Spleen (tissue), 7 donors: Measurements from ENCODE around the gene LPP.

Experiments used
- POLR2A ChIP-seq, 3 donors: fragments of 450-650 bp; IDR thresholded peaks; one replicate each; pipeline ENCODE4 v1.5.1; 2017; ENCODE audit warnings: antibody characterized with exemption in 3 of 3, mild to moderate bottlenecking in 1 of 3
- TF ChIP-seq, protein P1 (sequence below), 11 experiments: fragments of 200-600 bp in 7 of 11; fragments of 450-650 bp in 4 of 11; sonication (generic) in 4 of 11; IDR thresholded peaks in 8 of 11; conservative IDR thresholded peaks in 3 of 11; 1 replicate in 7 of 11; 2 replicates in 4 of 11; pipeline versions ENCODE4 v1.4.0 to v1.8.0; 2016 to 2021; ENCODE audit warnings: antibody characterized with exemption in 11 of 11, inconsistent platforms in 4 of 11, mild to moderate bottlenecking in 1 of 11
- donor health status: DM: no; HTN: no; CAD: no; lungs with moderate emphysema.
- donor health status: DM: no; HTN: no; CAD: no.
- donor health status: DM: no; HTN: no; CAD: no.

DNA sequence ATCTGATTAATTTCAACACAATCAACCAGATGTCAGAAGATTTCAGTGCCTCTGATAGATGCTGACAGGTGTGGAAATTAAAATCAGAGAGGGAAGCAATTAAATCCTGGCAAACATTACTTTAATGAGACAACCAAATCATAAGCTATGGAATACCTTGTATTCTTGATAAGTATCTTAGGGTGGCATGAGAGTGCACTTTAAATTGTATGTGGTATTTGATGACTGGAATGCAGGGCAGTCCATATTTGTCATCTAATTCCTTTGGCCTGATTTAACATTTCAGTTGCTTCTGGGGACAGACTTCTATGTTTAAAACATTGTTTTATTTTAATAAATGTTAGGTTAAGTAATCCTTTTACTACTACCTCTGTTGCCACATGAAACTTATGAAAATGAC is 184.1 kb downstream of the LPP start:
- TF ChIP-seq, protein P1, sequence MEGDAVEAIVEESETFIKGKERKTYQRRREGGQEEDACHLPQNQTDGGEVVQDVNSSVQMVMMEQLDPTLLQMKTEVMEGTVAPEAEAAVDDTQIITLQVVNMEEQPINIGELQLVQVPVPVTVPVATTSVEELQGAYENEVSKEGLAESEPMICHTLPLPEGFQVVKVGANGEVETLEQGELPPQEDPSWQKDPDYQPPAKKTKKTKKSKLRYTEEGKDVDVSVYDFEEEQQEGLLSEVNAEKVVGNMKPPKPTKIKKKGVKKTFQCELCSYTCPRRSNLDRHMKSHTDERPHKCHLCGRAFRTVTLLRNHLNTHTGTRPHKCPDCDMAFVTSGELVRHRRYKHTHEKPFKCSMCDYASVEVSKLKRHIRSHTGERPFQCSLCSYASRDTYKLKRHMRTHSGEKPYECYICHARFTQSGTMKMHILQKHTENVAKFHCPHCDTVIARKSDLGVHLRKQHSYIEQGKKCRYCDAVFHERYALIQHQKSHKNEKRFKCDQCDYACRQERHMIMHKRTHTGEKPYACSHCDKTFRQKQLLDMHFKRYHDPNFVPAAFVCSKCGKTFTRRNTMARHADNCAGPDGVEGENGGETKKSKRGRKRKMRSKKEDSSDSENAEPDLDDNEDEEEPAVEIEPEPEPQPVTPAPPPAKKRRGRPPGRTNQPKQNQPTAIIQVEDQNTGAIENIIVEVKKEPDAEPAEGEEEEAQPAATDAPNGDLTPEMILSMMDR (IDR thresholded peaks at IDR 0.05 in 8 of 11, conservative IDR thresholded peaks at IDR 0.05 in 3 of 11), result no peak
- no peak for TF ChIP-seq POLR2A (IDR thresholded peaks at IDR 0.05)
